Measurements from ENCODE around the gene TP53BP1.
"Not testable (repeated sequence)": the region's sequence is repeated elsewhere in the genome, so short reads cannot be mapped to it uniquely, and the experiment has no call there.

Gene TP53BP1, protein sequence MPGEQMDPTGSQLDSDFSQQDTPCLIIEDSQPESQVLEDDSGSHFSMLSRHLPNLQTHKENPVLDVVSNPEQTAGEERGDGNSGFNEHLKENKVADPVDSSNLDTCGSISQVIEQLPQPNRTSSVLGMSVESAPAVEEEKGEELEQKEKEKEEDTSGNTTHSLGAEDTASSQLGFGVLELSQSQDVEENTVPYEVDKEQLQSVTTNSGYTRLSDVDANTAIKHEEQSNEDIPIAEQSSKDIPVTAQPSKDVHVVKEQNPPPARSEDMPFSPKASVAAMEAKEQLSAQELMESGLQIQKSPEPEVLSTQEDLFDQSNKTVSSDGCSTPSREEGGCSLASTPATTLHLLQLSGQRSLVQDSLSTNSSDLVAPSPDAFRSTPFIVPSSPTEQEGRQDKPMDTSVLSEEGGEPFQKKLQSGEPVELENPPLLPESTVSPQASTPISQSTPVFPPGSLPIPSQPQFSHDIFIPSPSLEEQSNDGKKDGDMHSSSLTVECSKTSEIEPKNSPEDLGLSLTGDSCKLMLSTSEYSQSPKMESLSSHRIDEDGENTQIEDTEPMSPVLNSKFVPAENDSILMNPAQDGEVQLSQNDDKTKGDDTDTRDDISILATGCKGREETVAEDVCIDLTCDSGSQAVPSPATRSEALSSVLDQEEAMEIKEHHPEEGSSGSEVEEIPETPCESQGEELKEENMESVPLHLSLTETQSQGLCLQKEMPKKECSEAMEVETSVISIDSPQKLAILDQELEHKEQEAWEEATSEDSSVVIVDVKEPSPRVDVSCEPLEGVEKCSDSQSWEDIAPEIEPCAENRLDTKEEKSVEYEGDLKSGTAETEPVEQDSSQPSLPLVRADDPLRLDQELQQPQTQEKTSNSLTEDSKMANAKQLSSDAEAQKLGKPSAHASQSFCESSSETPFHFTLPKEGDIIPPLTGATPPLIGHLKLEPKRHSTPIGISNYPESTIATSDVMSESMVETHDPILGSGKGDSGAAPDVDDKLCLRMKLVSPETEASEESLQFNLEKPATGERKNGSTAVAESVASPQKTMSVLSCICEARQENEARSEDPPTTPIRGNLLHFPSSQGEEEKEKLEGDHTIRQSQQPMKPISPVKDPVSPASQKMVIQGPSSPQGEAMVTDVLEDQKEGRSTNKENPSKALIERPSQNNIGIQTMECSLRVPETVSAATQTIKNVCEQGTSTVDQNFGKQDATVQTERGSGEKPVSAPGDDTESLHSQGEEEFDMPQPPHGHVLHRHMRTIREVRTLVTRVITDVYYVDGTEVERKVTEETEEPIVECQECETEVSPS (N-terminal part only)

DNA sequence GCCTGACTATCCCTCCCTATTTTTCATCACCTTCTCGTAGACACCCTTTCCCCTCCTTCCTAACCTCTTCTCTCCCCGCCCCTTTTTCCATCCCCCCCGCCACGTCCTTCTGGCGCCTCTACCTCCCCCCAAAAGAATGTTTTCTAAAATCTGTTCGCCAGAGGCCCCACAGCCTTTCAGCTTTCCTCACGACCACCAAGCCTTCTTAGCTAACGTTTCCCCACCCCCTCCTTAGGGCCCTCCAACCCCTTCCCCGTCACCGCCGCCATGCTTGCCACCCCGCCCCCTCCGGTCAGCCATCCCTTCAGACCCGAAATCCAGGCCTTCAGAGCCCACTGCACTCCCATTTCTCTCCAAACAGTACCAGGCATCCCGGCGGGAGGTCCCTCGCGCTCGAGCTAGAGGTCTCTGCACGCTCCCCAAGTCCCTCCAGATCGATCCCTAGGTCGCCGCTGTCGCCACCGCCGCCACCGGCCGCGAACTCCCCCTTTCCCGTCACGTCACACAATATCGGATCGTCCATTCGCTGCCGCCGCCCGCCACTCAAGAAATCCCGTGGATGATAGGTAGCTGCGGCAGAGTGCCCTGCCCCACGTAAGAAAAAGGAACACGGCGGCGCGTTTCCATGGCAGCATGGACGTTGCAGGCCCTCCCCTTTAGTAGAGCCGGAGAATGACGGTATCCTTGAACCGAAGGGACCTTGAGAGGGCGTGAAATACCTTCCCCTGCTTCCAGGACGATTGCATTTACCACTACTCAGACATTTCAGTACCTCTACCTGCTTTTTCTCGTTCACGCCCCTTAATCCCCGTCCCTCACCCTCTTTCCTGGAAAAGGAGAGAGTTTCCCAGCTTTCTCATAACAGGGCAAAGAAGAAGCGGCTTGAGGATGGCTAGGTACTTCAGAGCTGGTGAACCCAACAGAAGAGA, at the start of gene TP53BP1:
TSS of gene TP53BP1 (minus strand) at position 484 of the 929 bp plus-strand sequence. CDS start at position 371, 113 bp downstream.
- peak; percentile 96 for DNase-seq (ENCODE audit: low spot score)

DNA sequence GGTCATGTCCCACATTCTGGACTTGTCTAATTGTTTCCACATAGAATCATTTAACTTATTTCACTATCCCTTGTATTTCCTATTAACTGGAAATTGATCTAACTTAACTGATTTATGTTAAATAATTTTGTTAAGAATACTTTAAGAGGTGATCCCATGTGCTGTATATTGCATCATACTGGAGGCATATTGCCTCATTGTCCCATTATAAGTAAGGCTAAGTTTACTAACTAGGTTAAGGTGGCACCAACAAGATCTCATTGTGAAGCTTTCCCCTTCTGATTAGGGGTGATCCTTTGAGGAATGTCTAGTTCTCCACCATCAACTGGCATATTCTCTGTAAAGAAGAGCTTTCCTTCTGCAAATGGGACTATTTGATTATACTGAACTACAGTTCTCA, 48.8 kb upstream of the TP53BP1 start:
- no peak for DNase-seq (ENCODE audit: low spot score)

- no peak for DNase-seq (ENCODE audit: low spot score)
Observed at GRCh38 chr15:43538091-43538490, 45.1 kb upstream of the TP53BP1 start.

- DNase-seq (ENCODE audit: low spot score) = no peak
Observed at GRCh38 chr15:43534897-43535296, 41.9 kb upstream of the TP53BP1 start.

GRCh38 chr15:43532826-43533225, 39.9 kb upstream of the TP53BP1 start:
- DNase-seq (ENCODE audit: low spot score) = not testable (repeated sequence)

GRCh38 chr15:43531018-43531670, 38.2 kb upstream of the TP53BP1 start:
- DNase-seq (ENCODE audit: low spot score) = no peak

DNA sequence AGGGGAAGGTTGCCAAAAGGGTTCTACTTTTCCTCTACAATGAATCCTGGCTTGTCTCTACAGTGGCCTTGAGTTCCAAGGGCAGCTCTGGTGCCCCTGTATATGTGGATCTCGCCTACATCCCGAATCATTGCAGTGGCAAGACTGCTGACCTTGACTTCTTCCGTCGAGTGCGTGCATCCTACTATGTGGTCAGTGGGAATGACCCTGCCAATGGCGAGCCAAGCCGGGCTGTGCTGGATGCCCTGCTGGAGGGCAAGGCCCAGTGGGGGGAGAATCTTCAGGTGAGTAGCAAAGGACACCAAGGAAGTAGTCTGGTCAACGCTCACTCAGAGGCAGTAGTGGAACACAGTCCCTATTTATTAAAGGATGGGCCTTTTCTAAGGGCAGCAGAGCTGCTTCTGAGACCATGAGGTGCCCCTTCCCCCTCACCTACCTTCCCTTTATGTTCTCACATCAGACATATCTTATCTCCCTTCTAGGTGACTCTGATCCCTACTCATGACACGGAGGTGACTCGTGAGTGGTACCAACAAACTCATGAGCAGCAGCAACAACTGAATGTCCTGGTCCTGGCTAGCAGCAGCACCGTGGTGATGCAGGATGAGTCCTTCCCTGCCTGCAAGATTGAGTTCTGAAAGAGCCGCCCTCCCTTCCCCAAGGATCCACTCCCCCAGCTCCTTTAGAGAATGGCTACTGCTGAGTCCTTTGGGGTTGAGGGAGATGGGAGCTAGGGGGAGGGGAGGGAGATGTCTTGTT, 36.8 kb upstream of the TP53BP1 start:
- no peak for DNase-seq (ENCODE audit: low spot score)

GRCh38 chr15:43529141-43529540, 36.2 kb upstream of the TP53BP1 start:
- no peak for DNase-seq (ENCODE audit: low spot score)

DNA sequence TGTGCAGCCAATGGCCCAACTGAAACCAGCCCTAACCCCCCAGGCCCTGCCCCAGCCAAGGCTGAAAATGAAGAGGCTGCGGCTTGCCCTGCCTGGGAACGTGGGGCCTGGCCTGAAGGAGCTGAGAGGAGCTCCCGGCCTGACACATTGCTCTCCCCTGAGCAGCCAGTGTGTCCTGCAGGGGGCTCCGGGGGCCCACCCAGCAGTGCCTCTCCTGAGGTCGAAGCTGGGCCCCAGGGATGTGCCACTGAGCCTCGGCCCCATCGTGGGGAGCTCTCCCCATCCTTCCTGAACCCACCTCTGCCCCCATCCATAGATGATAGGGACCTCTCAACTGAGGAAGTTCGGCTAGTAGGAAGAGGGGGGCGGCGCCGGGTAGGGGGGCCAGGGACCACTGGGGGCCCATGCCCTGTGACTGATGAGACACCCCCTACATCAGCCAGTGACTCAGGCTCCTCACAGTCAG, 35.6 kb upstream of the TP53BP1 start:
- DNase-seq (ENCODE audit: low spot score) = no peak

DNA sequence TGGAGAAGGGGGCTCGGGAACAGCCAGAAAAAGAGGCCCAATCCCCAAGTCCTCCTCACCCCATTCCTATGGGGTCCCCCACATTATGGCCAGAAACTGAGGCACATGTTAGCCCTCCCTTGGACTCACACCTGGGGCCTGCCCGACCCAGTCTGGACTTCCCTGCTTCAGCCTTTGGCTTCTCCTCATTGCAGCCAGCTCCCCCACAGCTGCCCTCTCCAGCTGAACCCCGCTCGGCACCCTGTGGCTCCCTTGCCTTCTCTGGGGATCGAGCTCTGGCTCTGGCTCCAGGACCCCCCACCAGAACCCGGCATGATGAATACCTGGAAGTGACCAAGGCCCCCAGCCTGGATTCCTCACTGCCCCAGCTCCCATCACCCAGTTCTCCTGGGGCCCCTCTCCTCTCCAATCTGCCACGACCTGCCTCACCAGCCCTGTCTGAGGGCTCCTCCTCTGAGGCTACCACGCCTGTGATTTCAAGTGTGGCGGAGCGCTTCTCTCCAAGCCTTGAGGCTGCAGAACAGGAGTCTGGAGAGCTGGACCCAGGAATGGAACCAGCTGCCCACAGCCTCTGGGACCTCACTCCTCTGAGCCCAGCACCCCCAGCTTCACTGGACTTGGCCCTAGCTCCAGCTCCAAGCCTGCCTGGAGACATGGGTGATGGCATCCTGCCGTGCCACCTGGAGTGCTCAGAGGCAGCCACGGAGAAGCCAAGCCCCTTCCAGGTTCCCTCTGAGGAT, 35.0 kb upstream of the TP53BP1 start:
- no peak for DNase-seq (ENCODE audit: low spot score)

GRCh38 chr15:43527016-43527801, 34.3 kb upstream of the TP53BP1 start:
- DNase-seq (ENCODE audit: low spot score) = no peak

GRCh38 chr15:43526261-43526930, 33.4 kb upstream of the TP53BP1 start:
- no peak for DNase-seq (ENCODE audit: low spot score)

GRCh38 chr15:43525131-43525530, 32.2 kb upstream of the TP53BP1 start:
- DNase-seq (ENCODE audit: low spot score) = no peak

DNA sequence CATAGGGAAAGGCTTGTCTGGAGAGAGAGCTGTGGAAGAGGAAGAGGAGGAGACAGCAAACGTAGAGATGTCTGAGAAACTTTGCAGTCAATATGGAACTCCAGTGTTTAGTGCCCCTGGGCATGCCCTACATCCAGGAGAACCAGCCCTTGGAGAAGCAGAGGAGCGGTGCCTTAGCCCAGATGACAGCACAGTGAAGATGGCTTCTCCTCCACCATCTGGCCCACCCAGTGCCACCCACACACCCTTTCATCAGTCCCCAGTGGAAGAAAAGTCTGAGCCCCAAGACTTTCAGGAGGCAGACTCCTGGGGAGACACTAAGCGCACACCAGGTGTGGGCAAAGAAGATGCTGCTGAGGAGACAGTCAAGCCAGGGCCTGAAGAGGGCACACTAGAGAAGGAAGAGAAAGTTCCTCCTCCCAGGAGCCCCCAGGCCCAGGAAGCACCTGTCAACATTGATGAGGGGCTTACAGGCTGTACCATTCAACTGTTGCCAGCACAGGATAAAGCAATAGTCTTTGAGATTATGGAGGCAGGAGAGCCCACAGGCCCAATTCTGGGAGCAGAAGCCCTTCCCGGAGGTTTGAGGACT, 31.4 kb upstream of the TP53BP1 start:
- DNase-seq (ENCODE audit: low spot score) = no peak

GRCh38 chr15:43523646-43524045, 30.7 kb upstream of the TP53BP1 start:
- no peak for DNase-seq (ENCODE audit: low spot score)

DNA sequence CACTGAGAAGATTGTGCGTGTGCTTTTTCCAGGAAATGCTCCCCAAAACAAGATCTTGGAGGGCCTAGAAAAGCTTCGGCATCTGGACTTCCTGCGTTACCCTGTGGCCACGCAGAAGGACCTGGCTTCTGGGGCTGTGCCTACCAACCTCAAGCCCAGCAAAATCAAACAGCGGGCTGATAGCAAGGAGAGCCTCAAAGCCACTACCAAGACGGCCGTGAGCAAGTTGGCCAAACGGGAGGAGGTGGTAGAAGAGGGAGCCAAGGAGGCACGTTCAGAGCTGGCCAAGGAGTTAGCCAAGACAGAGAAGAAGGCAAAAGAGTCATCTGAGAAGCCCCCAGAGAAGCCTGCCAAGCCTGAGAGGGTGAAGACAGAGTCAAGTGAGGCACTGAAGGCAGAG, 29.3 kb upstream of the TP53BP1 start:
- DNase-seq (ENCODE audit: low spot score) = no peak

DNA sequence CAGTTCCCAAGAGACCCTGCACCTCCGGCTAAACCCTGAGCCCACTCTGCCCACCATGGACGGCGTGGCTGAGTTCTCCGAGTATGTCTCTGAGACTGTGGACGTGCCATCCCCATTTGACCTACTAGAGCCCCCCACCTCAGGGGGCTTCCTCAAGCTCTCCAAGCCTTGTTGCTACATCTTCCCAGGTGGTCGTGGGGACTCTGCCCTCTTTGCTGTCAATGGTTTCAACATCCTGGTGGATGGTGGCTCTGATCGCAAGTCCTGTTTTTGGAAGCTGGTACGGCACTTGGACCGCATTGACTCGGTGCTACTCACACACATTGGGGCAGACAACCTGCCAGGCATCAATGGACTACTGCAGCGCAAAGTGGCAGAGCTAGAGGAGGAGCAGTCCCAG, 28.5 kb upstream of the TP53BP1 start:
- no peak for DNase-seq (ENCODE audit: low spot score)
